Osteoblast (primary cell): ENCODE data around the gene C11orf98. TPM values are rescaled to one million over a fixed set of nuclear protein-coding genes. Genes with fewer than 3 reads are reported as not detected.
A peak's percentile ranks its signal among the peaks of the same experiment; 100 is the strongest.
"Not testable (repeated sequence)": the region's sequence is repeated elsewhere in the genome, so short reads cannot be mapped to it uniquely, and the experiment has no call there.

Source experiments
- DNase-seq: peaks from one replicate; pipeline ENCODE4 v3.0.0; 2011; ENCODE audit warnings: low spot score, mixed read lengths; ENCODE audit not compliant: insufficient read length; ENCODE audit errors: missing footprints
- H2AFZ ChIP-seq: 2 replicates; pipeline ENCODE4 v1.6.0; 2011; ENCODE audit warnings: mild to moderate bottlenecking, low read length
- H3K27ac ChIP-seq: 2 replicates; pipeline ENCODE4 v1.5.1; 2011; ENCODE audit warnings: mild to moderate bottlenecking, low read depth, low read length, moderate library complexity
- H3K27me3 ChIP-seq: 2 replicates; pipeline ENCODE4 v1.6.0; 2012; ENCODE audit warnings: mild to moderate bottlenecking, control low read depth, inconsistent platforms, low read length, moderate library complexity; ENCODE audit not compliant: insufficient read depth
- H3K36me3 ChIP-seq: 2 replicates; pipeline ENCODE4 v1.5.1; 2011; ENCODE audit warnings: mild to moderate bottlenecking, low read length, control low read depth, moderate library complexity; ENCODE audit not compliant: insufficient read depth
- H3K4me1 ChIP-seq: 2 replicates; pipeline ENCODE4 v1.5.1; 2011; ENCODE audit warnings: mild to moderate bottlenecking, low read length, control low read depth, moderate library complexity; ENCODE audit not compliant: insufficient read depth
- H3K4me2 ChIP-seq: 2 replicates; pipeline ENCODE4 v1.6.0; 2011; ENCODE audit warnings: mild to moderate bottlenecking, low read length; ENCODE audit not compliant: insufficient read depth
- H3K4me3 ChIP-seq: fragments of 200-600 bp; sonication (generic); 3 replicates; pipeline ENCODE4 v1.5.1; 2012; ENCODE audit warnings: mild to moderate bottlenecking, low read length, inconsistent platforms; ENCODE audit not compliant: insufficient read depth
- H3K79me2 ChIP-seq: 2 replicates; pipeline ENCODE4 v1.6.0; 2012; ENCODE audit warnings: mild to moderate bottlenecking, low read length, control low read depth, inconsistent platforms; ENCODE audit not compliant: insufficient read depth
- H3K9me3 ChIP-seq: 2 replicates; pipeline ENCODE4 v1.5.1; 2011; ENCODE audit warnings: low read depth, low read length, control low read depth
- H4K20me1 ChIP-seq: 2 replicates; pipeline ENCODE4 v1.6.0; 2012; ENCODE audit warnings: mild to moderate bottlenecking, low read length, control low read depth; ENCODE audit not compliant: insufficient read depth
- CTCF ChIP-seq: IDR thresholded peaks from 2 replicates; pipeline ENCODE4 v1.5.1; 2011; ENCODE audit warnings: mild to moderate bottlenecking, low read depth, low read length, moderate library complexity; ENCODE audit errors: extremely low read depth
- total RNA-seq: library from RNA; depleted of rRNA; stranded (reverse); fragments of >200 nt; gene quantifications from 2 replicates; pipeline ENCODE4 v1.2.3, GENCODE V29; 2012

Gene C11orf98
- total RNA-seq, 1 donor: 17.4 TPM

- Histone ChIP-seq H3K27me3 (no peaks in the 10 kb centered on the region), H3K27ac (peak overlapping the region; percentile 89), H3K9me3 (no peaks in the 10 kb centered on the region), H4K20me1 (no peaks in the 10 kb centered on the region), H3K4me2 (peak overlapping the region; percentile 98), H3K79me2 (peaks cover 10% of the 10 kb centered on the region), H3K36me3 (peaks cover 17% of the 10 kb centered on the region), H3K4me3 (peak overlapping the region; percentile 75), H2AFZ (peak overlapping the region; percentile 81), H3K4me1 (peaks cover 29% of the 10 kb centered on the region)
- TF ChIP-seq CTCF: no peak
- peak; percentile 36 for DNase-seq
These were observed 40.4 kb upstream of the C11orf98 start for GRCh38 chr11:62705413-62705812.

DNA sequence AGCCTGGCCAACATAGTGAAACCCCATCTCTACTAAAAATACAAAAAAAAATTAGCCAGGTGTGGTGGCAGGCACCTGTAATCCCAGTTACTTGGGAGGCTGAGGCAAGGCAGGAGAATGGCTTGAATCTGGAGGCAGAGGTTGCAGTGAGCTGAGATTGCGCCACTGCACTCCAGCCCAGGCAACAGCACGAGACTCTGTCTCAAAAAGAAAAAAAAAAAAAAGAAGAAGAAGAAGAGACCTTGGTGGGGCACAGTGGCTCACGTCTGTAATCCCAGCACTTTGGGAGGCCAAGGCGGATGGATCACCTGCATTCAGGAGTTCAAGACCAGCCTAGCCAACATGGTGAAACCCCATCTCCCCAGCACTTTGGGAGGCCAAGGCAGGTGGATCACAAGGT, 38.9 kb upstream of the C11orf98 start:
- not testable (repeated sequence) for DNase-seq, H3K9me3 ChIP-seq, H4K20me1 ChIP-seq, H3K27ac ChIP-seq, H3K27me3 ChIP-seq, H3K79me2 ChIP-seq, H3K4me3 ChIP-seq, H3K4me2 ChIP-seq, H2AFZ ChIP-seq
- peaks cover 13% of the 10 kb centered on the region for H3K36me3 ChIP-seq
- peaks cover 17% of the 10 kb centered on the region for H3K4me1 ChIP-seq

GRCh38 chr11:62702246-62702645, 37.2 kb upstream of the C11orf98 start:
- no peak for TF ChIP-seq CTCF
- Histone ChIP-seq H3K4me2 (no peak overlapping the region), H4K20me1 (no peaks in the 10 kb centered on the region), H3K9me3 (no peaks in the 10 kb centered on the region), H3K4me1 (peaks cover 13% of the 10 kb centered on the region), H3K79me2 (peaks cover 10% of the 10 kb centered on the region), H3K27ac (no peak overlapping the region), H3K4me3 (no peak overlapping the region), H3K36me3 (peaks cover 13% of the 10 kb centered on the region), H3K27me3 (no peaks in the 10 kb centered on the region), H2AFZ (no peak overlapping the region)
- DNase-seq: no peak

DNA sequence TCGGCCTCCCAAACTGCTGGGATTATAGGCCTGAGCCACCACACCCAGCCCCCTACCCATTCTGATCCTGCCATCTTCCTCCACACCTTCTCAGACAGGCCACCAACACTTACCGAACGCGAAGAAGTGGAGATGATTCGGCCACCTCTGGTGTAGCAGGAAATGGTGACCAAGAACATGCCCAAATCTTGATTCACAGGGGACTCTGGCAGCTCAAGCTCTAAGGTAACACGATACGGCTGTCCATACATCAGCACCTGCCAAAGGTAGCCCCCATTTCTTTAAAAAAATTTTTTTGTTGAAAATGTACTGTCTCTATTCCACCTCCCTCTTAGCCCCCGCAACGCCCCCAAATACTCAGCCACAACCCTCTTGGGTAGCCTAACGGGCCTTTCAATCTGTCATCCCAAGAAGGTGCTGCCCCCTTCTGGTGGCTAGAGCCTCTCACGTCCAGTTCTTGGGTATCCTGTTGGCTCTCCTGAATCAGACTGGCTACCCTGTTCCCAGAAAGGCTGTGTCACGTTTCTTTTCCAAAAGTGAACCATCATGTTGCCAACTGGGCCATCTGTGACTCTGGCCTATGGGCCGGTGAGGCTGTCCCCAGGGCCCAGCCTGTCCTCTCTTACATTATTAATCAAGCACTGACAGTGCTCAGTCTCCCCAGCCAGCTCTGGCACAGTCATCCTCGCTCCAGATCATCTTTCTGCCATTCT, 29.6 kb upstream of the C11orf98 start:
- no peak overlapping the region for H3K4me2 ChIP-seq
- no peaks in the 10 kb centered on the region for H3K9me3 ChIP-seq
- no peaks in the 10 kb centered on the region for H4K20me1 ChIP-seq
- peak; percentile 95 for DNase-seq
- no peaks in the 10 kb centered on the region for H3K79me2 ChIP-seq
- TF ChIP-seq CTCF: peak; percentile 92
- H3K27me3 ChIP-seq: no peaks in the 10 kb centered on the region
- H3K4me1 ChIP-seq: peaks cover 14% of the 10 kb centered on the region
- H3K4me3 ChIP-seq: no peak overlapping the region
- peak overlapping the region; percentile 7 for H3K27ac ChIP-seq
- peaks cover 33% of the 10 kb centered on the region for H3K36me3 ChIP-seq
- H2AFZ ChIP-seq: no peak overlapping the region

GRCh38 chr11:62693624-62694023, 28.6 kb upstream of the C11orf98 start:
- H4K20me1 ChIP-seq, H3K4me3 ChIP-seq, DNase-seq, H3K79me2 ChIP-seq, H3K9me3 ChIP-seq, H2AFZ ChIP-seq, H3K27me3 ChIP-seq, H3K27ac ChIP-seq, H3K4me2 ChIP-seq: not testable (repeated sequence)
- Histone ChIP-seq H3K36me3 (peaks cover 33% of the 10 kb centered on the region), H3K4me1 (peaks cover 19% of the 10 kb centered on the region)
